Kidney capillary endothelial cell (primary cell): ENCODE data around the gene FIBIN.
"Not testable (repeated sequence)": the region's sequence is repeated elsewhere in the genome, so short reads cannot be mapped to it uniquely, and the experiment has no call there.

Source experiments
- DNase-seq: peaks from one replicate; pipeline ENCODE4 v3.0.0-alpha.2; 2018; ENCODE audit warnings: low spot score

FIBIN gene

DNA sequence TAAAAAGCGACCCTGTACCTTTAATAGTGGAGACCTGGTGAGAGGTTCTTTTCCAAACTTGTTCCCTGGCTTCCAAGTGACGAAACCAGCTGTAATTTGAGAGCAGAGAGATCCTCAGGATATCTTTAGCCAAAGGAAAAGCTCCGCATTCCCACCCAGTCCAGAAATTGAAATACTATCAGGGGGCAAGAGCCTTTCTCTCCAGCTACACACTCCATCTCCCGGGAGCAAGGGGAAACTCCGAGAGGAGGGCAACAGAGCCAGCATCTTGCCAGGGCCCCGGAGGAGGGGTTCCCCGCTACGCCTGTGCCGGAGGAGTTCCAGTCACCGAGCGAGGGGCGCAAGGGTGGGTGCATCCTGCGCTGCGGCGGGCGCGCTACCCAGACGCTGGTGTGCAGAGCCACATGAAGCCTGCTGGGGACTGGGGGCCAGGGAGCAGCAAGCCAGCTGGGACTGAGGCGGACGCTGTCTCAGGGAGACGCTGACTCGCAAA lies at the start of gene FIBIN:
Gene FIBIN, plus strand, starts transcription at position 148 of the 493 bp plus-strand sequence. CDS start 415 bp downstream, outside the sequence.
- DNase-seq: no peak

- DNase-seq: no peak
These were observed 48.8 kb upstream of the FIBIN start for GRCh38 chr11:26944866-26945664.

DNA sequence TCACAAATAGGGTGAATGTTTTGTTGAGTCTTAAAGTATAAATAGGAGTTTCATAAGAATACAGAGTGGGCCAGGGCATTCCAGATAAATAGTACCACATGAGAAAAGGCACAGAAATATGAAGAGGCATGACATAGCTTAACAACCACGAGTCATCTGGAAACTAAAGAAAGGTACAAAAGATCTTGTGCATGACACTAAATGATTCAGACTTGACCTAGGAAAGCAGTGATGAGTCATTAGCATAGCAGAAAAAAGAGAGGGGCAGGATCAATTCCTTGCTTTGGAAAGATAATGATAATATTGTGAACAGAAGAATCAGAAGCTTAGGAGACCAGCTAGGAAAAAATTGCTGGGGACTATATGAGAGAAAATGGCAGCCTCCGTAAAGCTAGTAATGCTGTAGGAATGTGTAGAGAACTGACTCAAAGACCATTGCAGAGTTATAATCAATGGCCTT lies 47.6 kb upstream of the FIBIN start:
- peak; percentile 18 for DNase-seq

DNA sequence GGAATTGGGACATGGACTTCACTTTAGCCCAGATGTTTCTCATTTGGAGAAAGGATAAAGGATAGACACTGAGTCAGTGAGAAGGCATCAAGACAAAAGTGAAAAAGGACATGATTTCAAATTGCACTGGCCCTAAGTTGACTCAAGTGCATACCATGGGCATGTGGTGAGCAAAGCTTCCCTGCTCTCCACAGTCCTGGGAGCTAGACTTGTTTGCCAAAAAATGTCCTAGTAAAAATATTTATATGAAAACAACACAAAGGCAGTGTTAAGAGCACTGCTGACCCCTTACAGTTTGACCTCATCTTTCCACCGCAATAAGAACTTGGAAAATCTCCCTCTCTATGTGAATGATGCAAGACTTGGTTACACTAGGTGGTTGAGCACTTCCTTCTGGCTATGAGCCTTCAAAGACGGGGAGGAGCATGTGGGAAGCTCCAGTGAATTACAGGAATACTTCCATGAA lies 46.5 kb upstream of the FIBIN start:
- DNase-seq: no peak

GRCh38 chr11:26947904-26948639 lies 45.8 kb upstream of the FIBIN start:
- no peak for DNase-seq

GRCh38 chr11:26948881-26949280 lies 45.0 kb upstream of the FIBIN start:
- DNase-seq: no peak

GRCh38 chr11:26949846-26950245 lies 44.1 kb upstream of the FIBIN start:
- DNase-seq: no peak

DNA sequence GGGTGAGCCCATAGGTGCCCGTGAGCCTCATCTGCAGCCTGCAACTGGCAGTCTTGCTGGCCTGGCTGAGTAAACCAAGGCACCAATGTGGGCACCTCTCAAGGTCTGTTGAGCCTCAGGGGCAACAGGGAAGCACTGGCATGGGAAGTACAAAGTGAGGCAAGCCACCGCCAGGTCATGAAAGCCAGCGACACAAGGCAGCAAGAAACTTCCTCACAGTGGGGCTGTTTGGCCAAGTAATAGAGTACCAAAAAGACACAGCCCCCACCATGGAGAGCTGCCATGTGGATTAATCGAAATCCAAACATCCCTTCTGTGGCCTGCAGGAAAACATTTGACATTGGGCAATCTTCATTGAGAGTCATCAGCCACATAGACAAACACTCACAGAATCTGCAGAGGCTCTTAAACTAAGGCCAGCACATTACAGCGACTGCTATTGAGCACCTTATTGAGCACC lies 43.6 kb upstream of the FIBIN start:
- DNase-seq: no peak

DNA sequence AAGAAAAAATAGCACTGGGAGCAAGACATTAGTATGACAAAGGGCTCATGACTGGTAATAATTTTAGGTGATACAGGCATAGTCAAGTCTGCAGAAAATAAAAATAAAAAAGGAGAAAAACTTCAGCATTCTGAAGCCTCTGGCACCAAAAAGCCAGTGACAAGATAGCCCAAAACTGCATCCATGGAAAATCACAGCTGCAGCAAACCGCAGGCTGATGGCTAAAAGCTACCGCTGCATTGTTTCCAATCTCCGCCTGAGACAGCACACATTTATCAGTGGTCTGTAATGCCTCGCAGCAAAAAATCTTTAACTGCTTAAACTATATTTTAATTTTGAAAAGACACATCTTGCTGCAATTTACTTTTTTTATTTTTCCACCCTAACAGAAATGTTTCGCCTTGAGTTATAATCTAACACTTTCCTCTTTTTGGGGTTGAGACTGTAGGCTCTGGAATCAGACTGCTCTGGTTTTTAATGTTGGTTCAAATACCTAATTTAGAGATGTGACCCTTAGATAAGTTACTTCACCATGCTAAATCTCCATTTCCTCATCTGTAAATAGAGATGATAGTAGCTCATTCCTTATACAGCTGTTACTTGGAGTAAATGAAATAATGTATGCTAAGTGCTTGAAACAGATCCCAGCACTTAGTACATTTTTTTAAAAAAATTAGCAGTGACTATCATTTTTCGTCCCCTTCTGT lies 42.0 kb upstream of the FIBIN start:
- no peak for DNase-seq

DNA sequence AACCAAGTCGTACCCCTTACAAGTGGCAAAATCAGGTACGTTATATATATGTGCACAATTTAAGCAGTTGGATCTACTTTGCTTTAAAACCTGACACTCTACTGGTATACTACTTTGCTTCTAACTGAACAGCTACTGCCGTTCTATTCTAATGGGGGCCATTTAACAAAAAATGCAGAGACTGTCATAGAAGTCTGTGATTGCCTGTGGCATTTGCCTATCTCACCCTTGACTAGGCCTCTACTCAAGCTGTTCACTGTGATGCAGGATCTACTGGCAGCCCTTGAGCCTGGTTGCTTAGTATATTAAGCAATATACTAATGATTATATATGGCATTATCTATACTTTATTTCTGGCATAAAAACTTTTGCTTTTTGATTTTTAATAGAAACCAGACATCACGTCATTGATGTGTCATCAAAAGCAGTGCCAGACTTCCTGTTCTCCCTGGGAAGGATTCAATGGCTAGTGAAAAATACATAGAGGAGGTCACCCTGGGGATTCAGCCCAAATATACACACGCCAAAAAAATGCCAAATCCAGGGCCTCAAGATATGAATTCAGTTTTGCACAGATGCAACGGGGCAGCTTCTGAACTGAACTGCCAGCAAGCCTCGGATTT lies 40.0 kb upstream of the FIBIN start:
- DNase-seq: peak; percentile 60

- DNase-seq: no peak
These were observed 35.8 kb upstream of the FIBIN start for GRCh38 chr11:26958005-26958701.

GRCh38 chr11:26958702-26959049 lies 35.2 kb upstream of the FIBIN start:
- no peak for DNase-seq

DNA sequence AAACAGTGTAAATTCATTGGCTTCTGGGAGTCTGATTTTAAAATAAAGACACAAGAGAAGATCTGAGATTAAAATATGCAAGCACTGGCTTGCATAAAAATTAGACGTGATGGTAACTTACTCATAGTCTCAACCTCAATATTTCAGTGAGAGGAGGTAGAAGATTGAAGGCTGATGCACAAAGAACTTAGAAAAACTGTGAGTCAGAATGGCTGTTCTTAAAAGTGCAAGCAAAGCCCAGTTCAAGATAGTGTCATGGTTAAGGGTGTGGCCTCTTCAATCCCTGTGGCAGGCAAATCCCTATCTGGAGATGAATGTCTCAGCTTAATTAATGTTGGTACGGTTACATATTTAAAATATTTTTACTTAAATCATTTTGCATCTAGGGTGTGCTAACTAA lies 33.6 kb upstream of the FIBIN start:
- no peak for DNase-seq

- DNase-seq: no peak
These were observed 30.1 kb upstream of the FIBIN start for GRCh38 chr11:26963764-26964163.

DNA sequence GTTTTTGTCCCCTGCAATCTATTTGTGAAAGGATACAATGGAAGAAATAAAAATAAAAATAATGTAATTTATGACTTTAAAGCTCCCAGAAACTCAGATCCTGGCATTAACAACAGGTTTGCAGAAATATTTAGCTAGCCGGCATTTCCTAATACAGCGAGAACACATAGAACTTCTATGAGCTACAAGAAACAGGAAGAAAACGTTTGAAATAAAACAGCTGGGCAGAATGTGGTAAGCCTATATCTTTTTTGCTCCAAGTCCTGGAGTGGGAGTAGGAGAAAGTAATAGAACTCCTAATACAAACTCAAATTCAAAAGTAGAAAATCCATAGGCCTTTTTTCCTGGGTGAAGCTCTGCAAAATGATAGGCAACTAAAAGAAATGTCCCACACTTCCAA lies 29.6 kb upstream of the FIBIN start:
- no peak for DNase-seq

DNA sequence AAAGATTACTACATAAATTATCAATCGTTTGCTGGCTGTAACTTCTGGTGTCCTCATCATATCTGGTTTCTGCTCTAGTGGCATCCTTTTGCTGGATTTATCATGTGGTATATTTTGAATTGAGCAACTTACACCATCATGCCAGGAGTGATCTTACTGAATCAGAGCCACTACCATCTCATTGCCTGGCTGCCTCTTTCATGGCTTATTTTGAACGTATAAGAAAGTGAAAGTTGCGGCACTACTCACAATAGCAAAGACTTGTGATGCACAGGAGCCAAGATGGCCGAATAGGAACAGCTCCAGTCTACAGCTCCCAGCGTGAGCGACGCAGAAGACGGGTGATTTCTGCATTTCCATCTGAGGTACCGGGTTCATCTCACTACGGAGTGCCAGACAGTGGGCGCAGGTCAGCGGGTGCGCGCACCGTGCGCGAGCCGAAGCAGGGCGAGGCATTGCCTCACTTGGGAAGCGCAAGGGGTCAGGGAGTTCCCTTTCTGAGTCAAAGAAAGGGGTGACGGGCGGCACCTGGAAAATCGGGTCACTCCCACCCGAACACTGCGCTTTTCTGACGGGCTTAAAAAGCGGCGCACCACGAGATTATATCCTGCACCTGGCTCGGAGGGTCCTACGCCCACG lies 28.9 kb upstream of the FIBIN start:
- DNase-seq: not testable (repeated sequence)

GRCh38 chr11:26971961-26972360 lies 22.0 kb upstream of the FIBIN start:
- DNase-seq: peak; percentile 27

GRCh38 chr11:26974069-26974783 lies 19.7 kb upstream of the FIBIN start:
- no peak for DNase-seq

- DNase-seq: no peak
These were observed 18.9 kb upstream of the FIBIN start for GRCh38 chr11:26974996-26975395.

- no peak for DNase-seq
These were observed 17.5 kb upstream of the FIBIN start for GRCh38 chr11:26976389-26976788.
